C4-2B (cell line): ENCODE results near the gene ATP6V1D.

Experiments used
- H3K27ac ChIP-seq: fragments of 450-650 bp; 2 replicates; pipeline ENCODE4 v1.5.1; 2017
- ZFX ChIP-seq: fragments of 450-650 bp; IDR thresholded peaks from 2 replicates; pipeline ENCODE4 v1.6.1; 2017
- TF ChIP-seq, protein P1 (sequence below): fragments of 450-650 bp; conservative IDR thresholded peaks from 2 replicates; pipeline ENCODE4 v1.5.1; 2017; ENCODE audit warnings: mild to moderate bottlenecking

ATP6V1D gene

DNA sequence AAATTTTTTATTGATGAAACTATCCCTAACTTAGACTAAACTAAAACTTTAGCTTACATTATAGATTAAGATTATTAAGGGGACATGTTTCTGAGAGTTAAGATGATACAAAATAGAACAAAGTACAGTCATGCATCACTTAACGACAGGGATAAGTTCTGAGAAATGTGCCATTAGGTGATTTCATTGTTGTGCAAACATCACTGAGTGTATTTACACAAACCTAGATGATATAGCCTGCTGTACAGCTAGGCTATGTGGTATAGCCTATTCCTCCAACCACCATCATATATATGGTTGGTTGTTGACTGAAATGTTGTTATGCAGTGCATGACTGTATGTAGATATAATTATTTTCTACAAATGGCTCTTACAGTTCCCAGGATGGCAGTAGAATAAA, 46.5 kb downstream of the ATP6V1D start:
- no peak overlapping the region for H3K27ac ChIP-seq
- TF ChIP-seq, protein P1, sequence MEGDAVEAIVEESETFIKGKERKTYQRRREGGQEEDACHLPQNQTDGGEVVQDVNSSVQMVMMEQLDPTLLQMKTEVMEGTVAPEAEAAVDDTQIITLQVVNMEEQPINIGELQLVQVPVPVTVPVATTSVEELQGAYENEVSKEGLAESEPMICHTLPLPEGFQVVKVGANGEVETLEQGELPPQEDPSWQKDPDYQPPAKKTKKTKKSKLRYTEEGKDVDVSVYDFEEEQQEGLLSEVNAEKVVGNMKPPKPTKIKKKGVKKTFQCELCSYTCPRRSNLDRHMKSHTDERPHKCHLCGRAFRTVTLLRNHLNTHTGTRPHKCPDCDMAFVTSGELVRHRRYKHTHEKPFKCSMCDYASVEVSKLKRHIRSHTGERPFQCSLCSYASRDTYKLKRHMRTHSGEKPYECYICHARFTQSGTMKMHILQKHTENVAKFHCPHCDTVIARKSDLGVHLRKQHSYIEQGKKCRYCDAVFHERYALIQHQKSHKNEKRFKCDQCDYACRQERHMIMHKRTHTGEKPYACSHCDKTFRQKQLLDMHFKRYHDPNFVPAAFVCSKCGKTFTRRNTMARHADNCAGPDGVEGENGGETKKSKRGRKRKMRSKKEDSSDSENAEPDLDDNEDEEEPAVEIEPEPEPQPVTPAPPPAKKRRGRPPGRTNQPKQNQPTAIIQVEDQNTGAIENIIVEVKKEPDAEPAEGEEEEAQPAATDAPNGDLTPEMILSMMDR: no peak
- no peak for TF ChIP-seq ZFX

- H3K27ac ChIP-seq: no peak overlapping the region
- TF ChIP-seq ZFX: no peak
- TF ChIP-seq, protein P1: no peak
These were observed 47.7 kb downstream of the ATP6V1D start for GRCh38 chr14:67311868-67312267.
